Cardiac fibroblast (primary cell): ENCODE results near the gene SLC25A36.
A peak's percentile ranks its signal among the peaks of the same experiment; 100 is the strongest.
"Not testable (repeated sequence)": the region's sequence is repeated elsewhere in the genome, so short reads cannot be mapped to it uniquely, and the experiment has no call there.

ENCODE experiments used
- DNase-seq, 2 donors: peaks; one replicate each; pipeline versions ENCODE4 v3.0.0 to v3.0.0-alpha.2; 2010; ENCODE audit warnings: low read depth in 2 of 2
- H3K4me3 ChIP-seq, 2 donors: replicated peaks in 1 of 2; 1 replicate in 1 of 2; 2 replicates in 1 of 2; pipeline ENCODE4 v1.5.1; 2011; ENCODE audit warnings: low read depth in 2 of 2, low read length in 2 of 2, mild to moderate bottlenecking in 2 of 2, moderate library complexity in 1 of 2
- CTCF ChIP-seq: IDR thresholded peaks from one replicate; pipeline ENCODE4 v1.5.1; 2011; ENCODE audit warnings: low read depth, mild to moderate bottlenecking, low read length, inconsistent platforms

Gene SLC25A36

GRCh38 chr3:140942221-140943104, 827 bp downstream of the SLC25A36 start:
- peak; percentile 66 for DNase-seq

DNA sequence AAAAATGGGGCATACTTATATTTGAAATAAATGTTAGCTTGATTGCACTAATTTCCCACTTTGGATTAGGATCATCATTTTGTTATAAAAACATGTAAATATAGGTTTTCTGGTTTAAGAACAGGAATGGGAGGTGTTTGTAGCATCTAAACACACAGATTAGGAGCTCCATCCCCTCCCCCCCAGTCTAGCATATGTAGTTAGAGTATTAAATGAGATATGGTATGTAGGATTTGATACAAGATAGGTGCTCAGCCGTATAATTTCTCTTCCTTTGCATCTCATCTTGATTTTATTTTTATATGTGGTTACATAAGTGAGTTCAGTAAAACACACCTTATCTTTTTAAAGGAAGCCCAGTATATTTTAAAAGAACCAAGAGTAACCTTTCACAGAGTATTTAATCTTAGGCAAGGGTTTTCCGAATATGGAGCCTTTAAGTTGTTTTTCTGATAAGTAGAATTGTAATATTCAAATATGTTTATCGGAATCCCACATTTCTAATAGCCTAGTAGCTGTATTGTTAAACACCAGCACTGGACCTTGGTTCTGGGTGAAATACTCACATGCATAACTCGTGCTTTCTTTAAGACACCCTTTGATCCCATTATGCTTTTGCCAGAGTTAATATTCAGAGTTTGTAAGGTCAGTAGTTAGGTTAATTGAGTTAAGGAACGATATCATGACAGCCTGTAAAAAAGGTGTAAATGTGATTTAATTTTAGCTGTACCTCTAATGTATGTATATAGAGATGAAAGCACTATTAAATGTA, 2.3 kb downstream of the SLC25A36 start:
- peak overlapping the region in 1 of 2 donors; percentile 99 for H3K4me3 ChIP-seq
- DNase-seq: no peak
- TF ChIP-seq CTCF: no peak

More at GRCh38 chr3:140942221-140943104, 827 bp downstream of the SLC25A36 start:
- peak overlapping the region; percentile 98 to 99 for H3K4me3 ChIP-seq
- no peak for TF ChIP-seq CTCF

DNA sequence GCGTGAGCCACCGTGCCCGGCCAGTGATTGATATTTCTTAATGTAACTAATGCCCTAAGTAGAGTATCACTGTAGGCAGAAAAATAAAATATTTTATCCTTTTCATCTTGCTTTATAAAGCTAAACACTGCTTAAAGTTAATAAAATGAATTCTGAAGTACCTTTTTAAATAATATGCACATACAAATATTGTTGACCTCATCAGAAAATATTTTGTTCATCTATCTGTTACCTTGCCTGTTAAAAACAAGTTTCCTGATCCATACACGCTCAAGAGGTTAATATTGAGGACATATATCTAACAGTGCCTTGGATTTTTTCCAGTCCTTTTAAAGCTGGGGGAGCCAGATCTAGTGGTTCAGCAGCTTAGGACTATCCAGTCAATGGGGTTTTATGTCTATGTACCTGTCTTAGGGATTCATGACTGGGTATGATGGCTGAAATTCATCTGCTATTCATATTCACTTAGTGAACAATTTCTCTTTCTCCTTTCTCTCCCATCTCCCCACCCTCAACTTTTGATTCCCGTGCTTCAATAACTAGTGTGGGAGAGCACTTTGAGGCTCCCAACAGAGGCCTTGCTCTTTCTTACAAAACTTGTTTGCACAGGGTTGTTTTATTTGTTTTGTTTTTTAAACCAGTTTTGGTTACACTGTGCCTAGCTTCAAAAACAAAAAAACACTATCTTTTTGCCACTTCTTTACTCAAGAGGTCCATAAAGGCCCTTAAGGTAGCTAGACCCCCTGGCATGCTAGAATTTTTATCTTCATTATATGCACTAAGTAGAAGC, 7.0 kb downstream of the SLC25A36 start:
- no peak overlapping the region for H3K4me3 ChIP-seq
- no peak for DNase-seq
- TF ChIP-seq CTCF: no peak

- DNase-seq: no peak
- no peak for TF ChIP-seq CTCF
- no peak overlapping the region for H3K4me3 ChIP-seq
Observed at GRCh38 chr3:140950144-140950543, 8.5 kb downstream of the SLC25A36 start.

DNA sequence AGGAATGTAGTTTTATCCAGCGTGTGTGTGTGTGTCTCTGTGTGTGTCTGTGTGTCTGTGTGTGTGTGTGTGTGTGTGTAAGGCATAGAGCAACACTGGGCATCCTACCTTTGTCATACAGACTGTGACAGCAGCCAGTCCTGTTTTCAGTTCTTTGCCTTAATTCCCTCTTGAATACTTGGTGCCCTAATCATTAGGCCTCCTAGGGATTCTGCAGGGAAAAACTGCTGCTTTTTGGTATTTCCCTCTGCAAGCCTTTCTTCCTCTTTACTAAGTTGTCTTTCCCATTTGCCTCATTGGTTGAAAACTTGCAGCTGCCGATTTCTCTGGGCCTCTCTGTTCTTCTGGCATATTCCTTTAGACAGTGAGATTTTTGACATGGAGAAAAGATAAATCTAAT, 9.2 kb downstream of the SLC25A36 start:
- no peak for TF ChIP-seq CTCF
- DNase-seq: no peak
- H3K4me3 ChIP-seq: no peak overlapping the region

- not testable (repeated sequence) for DNase-seq, H3K4me3 ChIP-seq
Observed at GRCh38 chr3:140951750-140952149, 10.1 kb downstream of the SLC25A36 start.
